ENCODE measurements around the gene ZNF586.

Gene ZNF586

GRCh38 chr19:57813919-57814504 lies 44.5 kb downstream of the ZNF586 start:
- no peaks in the 10 kb centered on the region for H3K9me3 ChIP-seq (ENCODE audit: insufficient read depth, low read length)
- H3K79me2 ChIP-seq (ENCODE audit: low read length) = peaks cover 42% of the 10 kb centered on the region
- no peak overlapping the region; the same call in 1 of the 2 replicates for H3K27ac ChIP-seq (ENCODE audit: low read length)
- peaks cover 15% of the 10 kb centered on the region; the same call in 1 of the 2 replicates for H3K4me1 ChIP-seq (ENCODE audit: low read length)
- H3K4me2 ChIP-seq (ENCODE audit: low read length) = peak overlapping the region; percentile 92
- peak overlapping the region; percentile 75 for H3K9ac ChIP-seq (ENCODE audit: low read length)
- 0 out of 2 replicates have a peak overlapping the region, but pooled peaks have one; percentile 48 for H2AFZ ChIP-seq (ENCODE audit: low read depth, low read length)
- no peaks in the 10 kb centered on the region for H3K27me3 ChIP-seq (ENCODE audit: low read depth, low read length)
- peak overlapping the region; percentile 86 for H3K4me3 ChIP-seq (ENCODE audit: low read length)
- H3K36me3 ChIP-seq (replicated peaks; ENCODE audit: low read depth, low read length) = peaks cover 13% of the 10 kb centered on the region
- no peak for TF ChIP-seq EZH2phosphoT487 (IDR thresholded peaks at IDR 0.05; ENCODE audit: low read depth)
- TF ChIP-seq, protein P1, sequence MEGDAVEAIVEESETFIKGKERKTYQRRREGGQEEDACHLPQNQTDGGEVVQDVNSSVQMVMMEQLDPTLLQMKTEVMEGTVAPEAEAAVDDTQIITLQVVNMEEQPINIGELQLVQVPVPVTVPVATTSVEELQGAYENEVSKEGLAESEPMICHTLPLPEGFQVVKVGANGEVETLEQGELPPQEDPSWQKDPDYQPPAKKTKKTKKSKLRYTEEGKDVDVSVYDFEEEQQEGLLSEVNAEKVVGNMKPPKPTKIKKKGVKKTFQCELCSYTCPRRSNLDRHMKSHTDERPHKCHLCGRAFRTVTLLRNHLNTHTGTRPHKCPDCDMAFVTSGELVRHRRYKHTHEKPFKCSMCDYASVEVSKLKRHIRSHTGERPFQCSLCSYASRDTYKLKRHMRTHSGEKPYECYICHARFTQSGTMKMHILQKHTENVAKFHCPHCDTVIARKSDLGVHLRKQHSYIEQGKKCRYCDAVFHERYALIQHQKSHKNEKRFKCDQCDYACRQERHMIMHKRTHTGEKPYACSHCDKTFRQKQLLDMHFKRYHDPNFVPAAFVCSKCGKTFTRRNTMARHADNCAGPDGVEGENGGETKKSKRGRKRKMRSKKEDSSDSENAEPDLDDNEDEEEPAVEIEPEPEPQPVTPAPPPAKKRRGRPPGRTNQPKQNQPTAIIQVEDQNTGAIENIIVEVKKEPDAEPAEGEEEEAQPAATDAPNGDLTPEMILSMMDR (IDR thresholded peaks at IDR 0.05; ENCODE audit: low read depth, low read length) = no peak
- 0 out of 2 replicates have a peak, but pooled peaks cover 4% of the 10 kb centered on the region for H4K20me1 ChIP-seq (ENCODE audit: insufficient read depth, low read length)

GRCh38 chr19:57814505-57815246 lies 45.2 kb downstream of the ZNF586 start, which contains the start of gene ZNF552:
Gene ZNF552, minus strand, starts transcription at chr19:57814913. Its CDS starts 170 bp downstream, at chr19:57814743.
- H3K79me2 ChIP-seq (ENCODE audit: low read length) = peaks cover 47% of the 10 kb centered on the region
- peak within 1 kb of the TSS; percentile 75 for H3K9ac ChIP-seq (ENCODE audit: low read length)
- peaks cover 10% of the 10 kb centered on the region for H3K36me3 ChIP-seq (replicated peaks; ENCODE audit: low read depth, low read length)
- H3K9me3 ChIP-seq (ENCODE audit: insufficient read depth, low read length) = no peaks in the 10 kb centered on the region
- H3K4me1 ChIP-seq (ENCODE audit: low read length) = peaks cover 15% of the 10 kb centered on the region; the same call in 1 of the 2 replicates
- H3K4me2 ChIP-seq (ENCODE audit: low read length) = peak within 1 kb of the TSS; percentile 92
- TF ChIP-seq EZH2phosphoT487 (IDR thresholded peaks at IDR 0.05; ENCODE audit: low read depth) = no peak
- TF ChIP-seq, protein P1 (IDR thresholded peaks at IDR 0.05; ENCODE audit: low read depth, low read length) = no peak
- no peaks in the 10 kb centered on the region for H3K27me3 ChIP-seq (ENCODE audit: low read depth, low read length)
- H3K27ac ChIP-seq (ENCODE audit: low read length) = no peak within 1 kb of the TSS; the same call in 1 of the 2 replicates
- H4K20me1 ChIP-seq (ENCODE audit: insufficient read depth, low read length) = 0 out of 2 replicates have a peak, but pooled peaks cover 4% of the 10 kb centered on the region
- H3K4me3 ChIP-seq (ENCODE audit: low read length) = peak within 1 kb of the TSS; percentile 86
- H2AFZ ChIP-seq (ENCODE audit: low read depth, low read length) = peak within 1 kb of the TSS; percentile 48; the same call in 1 of the 2 replicates

GRCh38 chr19:57815247-57816075 lies 46.0 kb downstream of the ZNF586 start:
- no peaks in the 10 kb centered on the region for H3K9me3 ChIP-seq (ENCODE audit: insufficient read depth, low read length)
- no peak overlapping the region for H2AFZ ChIP-seq (ENCODE audit: low read depth, low read length)
- no peak for TF ChIP-seq EZH2phosphoT487 (IDR thresholded peaks at IDR 0.05; ENCODE audit: low read depth)
- TF ChIP-seq, protein P1 (IDR thresholded peaks at IDR 0.05; ENCODE audit: low read depth, low read length) = no peak
- no peaks in the 10 kb centered on the region for H3K27me3 ChIP-seq (ENCODE audit: low read depth, low read length)
- peaks cover 49% of the 10 kb centered on the region for H3K79me2 ChIP-seq (ENCODE audit: low read length)
- peak overlapping the region; percentile 92 for H3K4me2 ChIP-seq (ENCODE audit: low read length)
- H4K20me1 ChIP-seq (ENCODE audit: insufficient read depth, low read length) = 0 out of 2 replicates have a peak, but pooled peaks cover 4% of the 10 kb centered on the region
- no peak overlapping the region for H3K27ac ChIP-seq (ENCODE audit: low read length)
- peak overlapping the region; percentile 75; the same call in 1 of the 2 replicates for H3K9ac ChIP-seq (ENCODE audit: low read length)
- H3K4me1 ChIP-seq (ENCODE audit: low read length) = peaks cover 16% of the 10 kb centered on the region
- H3K4me3 ChIP-seq (ENCODE audit: low read length) = peak overlapping the region; percentile 86
- H3K36me3 ChIP-seq (replicated peaks; ENCODE audit: low read depth, low read length) = peaks cover 9% of the 10 kb centered on the region
